PC-3 (cell line): Measurements from ENCODE around the gene ATP6V1G1. TPM values are rescaled to one million over a fixed set of nuclear protein-coding genes. Genes with fewer than 3 reads are reported as not detected.

ENCODE experiments used
- ATAC-seq: fragments of 200-7000 bp; cut with Tn5 transposase; 2 replicates; pipeline ENCODE4 v1.9.1; 2020; ENCODE audit warnings: mild to moderate bottlenecking, moderate library complexity
- BruUV-seq: library from RNA; stranded (reverse); fragments of 400-500 nt; replicated peaks from 2 replicates; lab custom pipeline; 2021; lab: Mats Ljungman, UMichigan
- CTCF ChIA-PET: fragments of 300-600 bp; sonication (Branson Sonifier 250); formaldehyde crosslinking; loops from one replicate; lab custom pipeline; 2022; ENCODE audit warnings: antibody characterized with exemption; lab: Charles Lee
- POLR2A ChIA-PET: fragments of 300-600 bp; sonication (Branson Sonifier 250); formaldehyde crosslinking; loops from one replicate; lab custom pipeline; 2022; ENCODE audit warnings: antibody characterized with exemption; ENCODE audit not compliant: unreplicated experiment; lab: Charles Lee
- DNase-seq: peaks from one replicate; pipeline ENCODE4 v3.0.0-alpha.2; 2015
- H2AFZ ChIP-seq: fragments of 300-600 bp; sonication (generic); 2 replicates; pipeline ENCODE4 v1.6.0; 2016; ENCODE audit warnings: antibody characterized with exemption, low read length
- H3F3A ChIP-seq: fragments of 300-600 bp; sonication (generic); one replicate; pipeline ENCODE4 v1.6.0; 2017; ENCODE audit warnings: antibody characterized with exemption, low read length, control low read depth, mild to moderate bottlenecking; ENCODE audit not compliant: unreplicated experiment
- H3K27ac ChIP-seq: fragments of 300-600 bp; sonication (generic); 2 replicates; pipeline ENCODE4 v1.5.1; 2016; ENCODE audit warnings: mild to moderate bottlenecking, low read length
- H3K27me3 ChIP-seq: fragments of 300-600 bp; sonication (generic); 2 replicates; pipeline ENCODE4 v1.6.1; 2016; ENCODE audit warnings: low read length, mixed read lengths
- H3K36me3 ChIP-seq: fragments of 300-600 bp; sonication (generic); 2 replicates; pipeline ENCODE4 v1.6.1; 2016; ENCODE audit warnings: low read depth, mixed run types, low read length, mixed read lengths
- H3K4me1 ChIP-seq: fragments of 300-600 bp; sonication (generic); 2 replicates; pipeline ENCODE4 v1.5.1; 2016; ENCODE audit warnings: low read length; ENCODE audit not compliant: insufficient read depth
- H3K4me2 ChIP-seq: fragments of 300-600 bp; sonication (generic); 2 replicates; pipeline ENCODE4 v1.6.0; 2016; ENCODE audit warnings: low read length
- H3K4me3 ChIP-seq: fragments of 300-600 bp; sonication (generic); 2 replicates; pipeline ENCODE4 v1.5.1; 2016; ENCODE audit warnings: mild to moderate bottlenecking, low read length, mixed read lengths
- H3K79me2 ChIP-seq: fragments of 300-600 bp; sonication (generic); 2 replicates; pipeline ENCODE4 v1.6.1; 2017; ENCODE audit warnings: low read length, mixed read lengths
- H3K9ac ChIP-seq: fragments of 300-600 bp; sonication (generic); 2 replicates; pipeline ENCODE4 v1.6.0; 2016; ENCODE audit warnings: mild to moderate bottlenecking, low read length
- H3K9me2 ChIP-seq: fragments of 300-600 bp; sonication (generic); replicated peaks from 2 replicates; pipeline ENCODE4 v1.6.1; 2016; ENCODE audit warnings: mixed run types, low read length, mixed read lengths
- H3K9me3 ChIP-seq: fragments of 300-600 bp; sonication (generic); 2 replicates; pipeline ENCODE4 v1.6.1; 2016; ENCODE audit warnings: low read length, mixed read lengths
- H4K20me1 ChIP-seq: fragments of 300-600 bp; sonication (generic); 2 replicates; pipeline ENCODE4 v1.6.1; 2016; ENCODE audit warnings: low read length, mixed read lengths
- EZH2 ChIP-seq: fragments of 300-600 bp; sonication (generic); IDR thresholded peaks from one replicate; pipeline ENCODE4 v1.6.1; 2017; ENCODE audit warnings: antibody characterized with exemption, mild to moderate bottlenecking, low read length; ENCODE audit not compliant: unreplicated experiment
- EZH2phosphoT487 ChIP-seq: fragments of 300-600 bp; sonication (generic); IDR thresholded peaks from 2 replicates; pipeline ENCODE4 v1.6.1; 2018; ENCODE audit warnings: mild to moderate bottlenecking, antibody characterized with exemption, low read length, borderline replicate concordance
- intact Hi-C: fragments of 100-400 bp; cut with micrococcal nuclease; formaldehyde crosslinking; loops from 2 replicates; pipeline ENCODE4 v1.9.0; 2023
- total RNA-seq: library from RNA; depleted of rRNA; stranded (reverse); fragments of >200 nt; gene quantifications from 2 replicates; pipeline ENCODE4 v1.2.3, GENCODE V29; 2014
- TF ChIP-seq, protein P1 (sequence below): fragments of 300-600 bp; sonication (generic); conservative IDR thresholded peaks from 2 replicates; pipeline ENCODE4 v1.5.1; 2017; ENCODE audit warnings: antibody characterized with exemption, low read depth, mild to moderate bottlenecking, low read length

ATP6V1G1 gene
- total RNA-seq, 1 experiment from 2014 or later: 126 TPM

GRCh38 chr9:114633438-114634089 lies 46.0 kb downstream of the ATP6V1G1 start:
- Histone ChIP-seq H3K79me2 (no peaks in the 10 kb centered on the region), H3K9ac (no peak overlapping the region), H3F3A (no peaks in the 10 kb centered on the region), H2AFZ (no peak overlapping the region), H3K9me3 (no peaks in the 10 kb centered on the region), H3K27ac (peak overlapping the region; percentile 55), H3K4me3 (no peak overlapping the region), H3K9me2 (no peaks in the 10 kb centered on the region), H3K27me3 (no peaks in the 10 kb centered on the region), H3K36me3 (no peaks in the 10 kb centered on the region; the same call in 1 of the 2 replicates), H3K4me2 (0 out of 2 replicates have a peak overlapping the region, but pooled peaks have one; percentile 14), H3K4me1 (peaks cover 10% of the 10 kb centered on the region; the same call in 1 of the 2 replicates), H4K20me1 (no peaks in the 10 kb centered on the region)
- peak; percentile 70 for DNase-seq
- peak; percentile 93 for ATAC-seq
- TF ChIP-seq EZH2 (no peak), EZH2phosphoT487 (no peak)
- TF ChIP-seq, protein P1, sequence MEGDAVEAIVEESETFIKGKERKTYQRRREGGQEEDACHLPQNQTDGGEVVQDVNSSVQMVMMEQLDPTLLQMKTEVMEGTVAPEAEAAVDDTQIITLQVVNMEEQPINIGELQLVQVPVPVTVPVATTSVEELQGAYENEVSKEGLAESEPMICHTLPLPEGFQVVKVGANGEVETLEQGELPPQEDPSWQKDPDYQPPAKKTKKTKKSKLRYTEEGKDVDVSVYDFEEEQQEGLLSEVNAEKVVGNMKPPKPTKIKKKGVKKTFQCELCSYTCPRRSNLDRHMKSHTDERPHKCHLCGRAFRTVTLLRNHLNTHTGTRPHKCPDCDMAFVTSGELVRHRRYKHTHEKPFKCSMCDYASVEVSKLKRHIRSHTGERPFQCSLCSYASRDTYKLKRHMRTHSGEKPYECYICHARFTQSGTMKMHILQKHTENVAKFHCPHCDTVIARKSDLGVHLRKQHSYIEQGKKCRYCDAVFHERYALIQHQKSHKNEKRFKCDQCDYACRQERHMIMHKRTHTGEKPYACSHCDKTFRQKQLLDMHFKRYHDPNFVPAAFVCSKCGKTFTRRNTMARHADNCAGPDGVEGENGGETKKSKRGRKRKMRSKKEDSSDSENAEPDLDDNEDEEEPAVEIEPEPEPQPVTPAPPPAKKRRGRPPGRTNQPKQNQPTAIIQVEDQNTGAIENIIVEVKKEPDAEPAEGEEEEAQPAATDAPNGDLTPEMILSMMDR: no peak
- ChIA-PET POLR2A (no interaction called here), CTCF (no interaction called here)
- intact Hi-C loops: no loop called here
- no TSS peak for BruUV-seq

GRCh38 chr9:114634387-114634786 lies 46.8 kb downstream of the ATP6V1G1 start:
- no peaks in the 10 kb centered on the region for H3K9me2 ChIP-seq
- intact Hi-C loops: no loop called here
- peaks cover 10% of the 10 kb centered on the region; the same call in 1 of the 2 replicates for H3K4me1 ChIP-seq
- no TSS peak for BruUV-seq
- H3K27me3 ChIP-seq: no peaks in the 10 kb centered on the region
- no peaks in the 10 kb centered on the region for H3K9me3 ChIP-seq
- no peak for DNase-seq
- no peak overlapping the region for H3K4me3 ChIP-seq
- no peaks in the 10 kb centered on the region for H4K20me1 ChIP-seq
- POLR2A ChIA-PET: no interaction called here
- no peak for TF ChIP-seq EZH2phosphoT487
- TF ChIP-seq EZH2: no peak
- TF ChIP-seq, protein P1: no peak
- no peak overlapping the region for H3K9ac ChIP-seq
- H3K4me2 ChIP-seq: no peak overlapping the region
- ATAC-seq: no peak
- H3F3A ChIP-seq: no peaks in the 10 kb centered on the region
- H3K27ac ChIP-seq: peak overlapping the region; percentile 55
- CTCF ChIA-PET: no interaction called here
- no peaks in the 10 kb centered on the region for H3K79me2 ChIP-seq
- no peak overlapping the region for H2AFZ ChIP-seq
- no peaks in the 10 kb centered on the region; the same call in 1 of the 2 replicates for H3K36me3 ChIP-seq

GRCh38 chr9:114638404-114638803 lies 50.8 kb downstream of the ATP6V1G1 start:
- Histone ChIP-seq H4K20me1 (no peaks in the 10 kb centered on the region), H3K9ac (no peak overlapping the region), H3K9me3 (no peaks in the 10 kb centered on the region), H3K4me1 (peaks cover 8% of the 10 kb centered on the region; the same call in 1 of the 2 replicates), H3K79me2 (no peaks in the 10 kb centered on the region), H2AFZ (no peak overlapping the region), H3K36me3 (no peaks in the 10 kb centered on the region; the same call in 1 of the 2 replicates), H3F3A (no peaks in the 10 kb centered on the region), H3K27me3 (no peaks in the 10 kb centered on the region), H3K27ac (no peak overlapping the region), H3K4me3 (no peak overlapping the region), H3K9me2 (no peaks in the 10 kb centered on the region), H3K4me2 (no peak overlapping the region)
- ChIA-PET CTCF (no interaction called here), POLR2A (no interaction called here)
- DNase-seq (no peak), ATAC-seq (no peak)
- TF ChIP-seq EZH2phosphoT487 (no peak), EZH2 (no peak)
- TF ChIP-seq, protein P1: no peak
- intact Hi-C loops: no loop called here
- no TSS peak for BruUV-seq
